Forelimb muscle (tissue), 1 donor: Measurements from ENCODE around the gene MC3R. TPM values are rescaled to one million over a fixed set of nuclear protein-coding genes. Genes with fewer than 3 reads are reported as not detected.

Experiments
- DNase-seq: peaks from one replicate; pipeline ENCODE4 v3.0.0-alpha.2; 2013; ENCODE audit warnings: low read depth
- polyA plus RNA-seq: library from polyadenylated mRNA; unstranded; fragments of 120-200 nt; gene quantifications from one replicate; pipeline ENCODE4 v1.2.1, GENCODE V29; 2013; ENCODE audit not compliant: insufficient read length

MC3R gene
- polyA plus RNA-seq, 1 donor, result not detected

- no peak for DNase-seq
Measured at GRCh38 chr20:56249956-56250355, 1.4 kb downstream of the MC3R start.

- DNase-seq, result no peak
Measured at GRCh38 chr20:56257604-56258003, 9.1 kb downstream of the MC3R start.

- no peak for DNase-seq
Measured at GRCh38 chr20:56259948-56260347, 11.4 kb downstream of the MC3R start.

- no peak for DNase-seq
Measured at GRCh38 chr20:56268536-56268935, 20.0 kb downstream of the MC3R start.

- DNase-seq, result no peak
Measured at GRCh38 chr20:56271974-56272373, 23.4 kb downstream of the MC3R start.

GRCh38 chr20:56273491-56273890 lies 25.0 kb downstream of the MC3R start:
- DNase-seq, result no peak

- DNase-seq, result no peak
Measured at GRCh38 chr20:56274156-56274555, 25.6 kb downstream of the MC3R start.

GRCh38 chr20:56278196-56278595 lies 29.7 kb downstream of the MC3R start:
- no peak for DNase-seq

GRCh38 chr20:56285496-56285895 lies 37.0 kb downstream of the MC3R start:
- no peak for DNase-seq

- no peak for DNase-seq
Measured at GRCh38 chr20:56289652-56290051, 41.1 kb downstream of the MC3R start.

- no peak for DNase-seq
Measured at GRCh38 chr20:56299362-56299761, 50.8 kb downstream of the MC3R start.

Other genes with a start within 250 kb of the MC3R start
- 0.23 TPM for gene CBLN4, start 243.2 kb upstream of the MC3R start, polyA plus RNA-seq
- gene FAM210B, start 110.2 kb downstream of the MC3R start, polyA plus RNA-seq, result 36.4 TPM
- 7.0 TPM for gene AURKA, start 143.5 kb downstream of the MC3R start, polyA plus RNA-seq
- gene CSTF1, start 143.9 kb downstream of the MC3R start, polyA plus RNA-seq, result 26.2 TPM
- gene CASS4, start 163.5 kb downstream of the MC3R start, polyA plus RNA-seq, result 7.0 TPM
- gene RTF2, start 219.9 kb downstream of the MC3R start, polyA plus RNA-seq, result 101 TPM